Coronary artery (tissue), 2 donors: Measurements from ENCODE around the gene TUBE1.
A peak's percentile ranks its signal among the peaks of the same experiment; 100 is the strongest.

Experiments
- DNase-seq: peaks from one replicate; pipeline ENCODE4 v3.0.0-alpha.2; 2017; ENCODE audit warnings: low spot score
- H3K27ac ChIP-seq, 2 donors: fragments of 200-600 bp; sonication (generic); one replicate each; pipeline ENCODE4 v1.5.1; 2016 to 2019
- H3K4me3 ChIP-seq: fragments of 200-600 bp; sonication (generic); 2 replicates; pipeline ENCODE4 v1.5.1; 2016; ENCODE audit warnings: mild to moderate bottlenecking, moderate library complexity
- TF ChIP-seq, protein P1 (sequence below): fragments of 200-600 bp; sonication (generic); IDR thresholded peaks from one replicate; pipeline ENCODE4 v1.5.1; 2019; ENCODE audit warnings: antibody characterized with exemption

The TUBE1 gene

DNA sequence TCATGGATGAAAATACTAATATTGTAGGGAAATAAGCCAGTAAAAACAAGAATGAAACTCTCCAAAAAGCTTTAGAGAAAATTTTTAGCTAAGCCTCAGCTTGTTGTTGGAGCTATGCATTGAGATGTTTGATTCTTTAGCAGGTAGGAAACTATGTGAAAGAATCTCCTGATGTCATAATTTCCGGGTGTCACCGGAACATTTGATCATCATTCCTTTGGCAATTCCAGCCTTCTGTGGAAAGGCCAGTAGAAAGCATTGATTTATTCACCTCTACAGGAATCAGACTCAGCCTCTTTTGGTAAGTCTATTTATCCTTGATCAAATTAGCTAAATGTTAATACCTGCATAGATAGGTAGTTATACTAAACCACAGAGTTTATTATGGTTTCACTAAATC lies 9.6 kb upstream of the TUBE1 start:
- no peak overlapping the region for H3K4me3 ChIP-seq
- DNase-seq, result no peak
- TF ChIP-seq, protein P1, sequence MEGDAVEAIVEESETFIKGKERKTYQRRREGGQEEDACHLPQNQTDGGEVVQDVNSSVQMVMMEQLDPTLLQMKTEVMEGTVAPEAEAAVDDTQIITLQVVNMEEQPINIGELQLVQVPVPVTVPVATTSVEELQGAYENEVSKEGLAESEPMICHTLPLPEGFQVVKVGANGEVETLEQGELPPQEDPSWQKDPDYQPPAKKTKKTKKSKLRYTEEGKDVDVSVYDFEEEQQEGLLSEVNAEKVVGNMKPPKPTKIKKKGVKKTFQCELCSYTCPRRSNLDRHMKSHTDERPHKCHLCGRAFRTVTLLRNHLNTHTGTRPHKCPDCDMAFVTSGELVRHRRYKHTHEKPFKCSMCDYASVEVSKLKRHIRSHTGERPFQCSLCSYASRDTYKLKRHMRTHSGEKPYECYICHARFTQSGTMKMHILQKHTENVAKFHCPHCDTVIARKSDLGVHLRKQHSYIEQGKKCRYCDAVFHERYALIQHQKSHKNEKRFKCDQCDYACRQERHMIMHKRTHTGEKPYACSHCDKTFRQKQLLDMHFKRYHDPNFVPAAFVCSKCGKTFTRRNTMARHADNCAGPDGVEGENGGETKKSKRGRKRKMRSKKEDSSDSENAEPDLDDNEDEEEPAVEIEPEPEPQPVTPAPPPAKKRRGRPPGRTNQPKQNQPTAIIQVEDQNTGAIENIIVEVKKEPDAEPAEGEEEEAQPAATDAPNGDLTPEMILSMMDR, result no peak
- H3K27ac ChIP-seq, result no peak overlapping the region

DNA sequence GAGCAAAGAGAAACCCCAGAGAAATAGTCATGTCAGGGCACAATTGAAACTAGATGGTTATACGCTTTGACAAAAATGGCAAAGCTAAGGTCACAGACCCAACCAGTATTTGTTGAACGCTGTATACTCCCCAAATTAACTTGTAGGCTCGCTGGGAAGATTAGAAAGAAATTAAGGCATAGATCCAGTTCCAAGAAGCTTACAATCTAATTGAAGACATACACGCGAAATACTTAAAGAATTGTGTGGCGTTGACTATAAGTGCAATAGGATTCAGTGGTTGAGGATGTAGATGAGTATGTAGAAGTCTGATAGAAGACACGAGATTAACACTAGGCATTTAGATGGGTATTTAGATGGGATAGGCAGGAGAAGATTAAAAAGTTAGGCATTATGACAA lies 634 bp upstream of the TUBE1 start:
- peak overlapping the region; percentile 82 for H3K4me3 ChIP-seq
- no peak for DNase-seq
- peak overlapping the region; percentile 79 to 86 for H3K27ac ChIP-seq
- TF ChIP-seq, protein P1, result no peak

DNA sequence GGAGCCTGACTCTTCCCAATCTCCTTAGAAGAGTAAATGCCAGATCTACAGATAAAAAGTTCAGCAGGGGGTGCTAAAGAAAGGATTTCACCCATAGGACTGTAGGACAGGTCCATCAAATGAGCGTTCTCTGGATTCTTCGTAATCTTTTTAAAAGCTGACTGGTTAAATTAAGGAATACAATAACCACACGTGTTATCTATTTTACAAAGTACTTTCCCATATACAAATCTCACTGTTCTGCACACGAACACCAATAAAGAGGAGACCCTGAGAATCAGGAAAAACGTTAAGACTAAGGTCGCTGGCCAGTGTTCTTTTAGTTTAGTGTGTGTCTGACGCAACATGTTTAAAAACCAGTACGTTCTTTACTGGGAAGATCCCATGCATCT lies 542 bp downstream of the TUBE1 start:
- H3K4me3 ChIP-seq, result peak overlapping the region; percentile 82
- TF ChIP-seq, protein P1, result no peak
- peak overlapping the region; percentile 79 to 86 for H3K27ac ChIP-seq
- DNase-seq, result no peak

DNA sequence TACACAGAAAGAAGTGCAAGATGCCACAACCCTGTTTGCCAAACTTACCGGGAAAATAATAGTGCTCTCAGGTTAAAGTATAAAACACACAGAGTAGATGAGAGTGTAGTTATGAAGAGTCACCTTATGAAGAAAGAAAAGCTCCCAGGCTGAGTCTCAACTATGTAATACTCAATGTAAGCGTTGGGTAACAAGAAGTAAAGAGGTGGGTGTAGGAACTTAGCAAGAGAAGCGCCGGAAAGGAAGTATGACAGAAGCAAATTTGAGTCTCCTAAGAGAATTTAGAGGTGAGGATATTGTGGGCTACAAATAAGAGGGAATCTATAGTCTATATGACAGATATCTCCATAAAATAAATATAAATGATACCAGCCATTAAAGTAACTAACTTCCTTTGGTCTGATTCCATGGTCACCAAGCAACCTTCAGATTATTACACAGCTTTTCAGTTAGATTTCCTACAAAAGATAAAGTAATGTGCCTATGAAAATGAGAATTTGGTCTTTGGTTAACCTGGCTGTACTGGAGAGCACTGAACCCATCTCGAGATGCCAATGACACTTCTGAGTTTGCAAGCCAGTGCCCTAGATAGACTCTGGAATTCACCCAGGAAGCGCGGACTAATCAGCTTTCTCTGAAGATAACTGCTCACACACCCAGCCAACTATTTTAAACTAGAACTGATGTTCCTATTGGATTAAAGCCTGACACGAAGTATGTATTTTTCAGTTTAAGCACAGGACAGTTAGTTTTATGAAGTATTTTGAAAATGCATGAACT lies 1.8 kb downstream of the TUBE1 start:
- Histone ChIP-seq H3K27ac (no peak overlapping the region), H3K4me3 (no peak overlapping the region)
- no peak for DNase-seq
- TF ChIP-seq, protein P1, result no peak

DNA sequence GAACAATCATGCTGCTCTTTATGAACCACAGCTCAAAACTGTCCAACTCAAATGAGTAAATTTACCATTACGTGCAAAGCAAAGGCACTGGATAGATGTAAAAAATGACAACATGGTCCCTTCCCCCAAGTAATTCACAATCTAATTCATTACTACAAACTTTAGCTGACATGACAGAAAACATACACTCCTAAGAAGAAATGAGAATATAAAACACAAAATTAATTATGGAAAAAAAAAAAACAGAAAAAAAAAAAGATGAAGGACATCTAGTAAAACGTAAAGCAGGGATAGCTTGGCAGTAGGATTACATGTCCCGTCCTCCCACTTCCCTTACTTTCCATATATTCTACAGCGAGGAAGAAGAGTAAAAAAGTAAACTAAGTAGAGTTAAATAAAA lies 5.7 kb downstream of the TUBE1 start:
- TF ChIP-seq, protein P1, result no peak
- no peak overlapping the region for H3K4me3 ChIP-seq

DNA sequence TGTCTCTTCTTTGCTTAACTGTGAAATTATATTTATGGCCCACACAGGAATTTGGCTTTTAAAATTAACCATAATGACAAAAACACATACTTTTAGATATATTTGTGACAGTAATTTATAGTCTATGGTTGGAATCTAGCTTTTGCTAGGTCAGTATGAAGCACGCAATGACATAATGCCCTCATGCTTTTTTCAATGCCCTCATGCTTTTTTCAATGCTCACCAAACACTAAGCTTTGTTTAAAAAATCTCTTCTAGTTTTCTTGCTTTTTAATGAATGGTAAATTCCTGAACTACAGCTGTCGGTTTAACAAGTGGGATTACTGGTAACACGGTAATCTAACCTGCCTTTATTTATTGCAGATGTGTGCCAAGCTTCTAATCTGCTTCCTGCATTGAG lies 20.7 kb downstream of the TUBE1 start:
- H3K4me3 ChIP-seq, result no peak overlapping the region
- DNase-seq, result no peak
- TF ChIP-seq, protein P1, result no peak
- H3K27ac ChIP-seq, result no peak overlapping the region

More for the DNA sequence above, 5.7 kb downstream of the TUBE1 start:
- no peak for DNase-seq
- no peak overlapping the region for H3K27ac ChIP-seq

DNA sequence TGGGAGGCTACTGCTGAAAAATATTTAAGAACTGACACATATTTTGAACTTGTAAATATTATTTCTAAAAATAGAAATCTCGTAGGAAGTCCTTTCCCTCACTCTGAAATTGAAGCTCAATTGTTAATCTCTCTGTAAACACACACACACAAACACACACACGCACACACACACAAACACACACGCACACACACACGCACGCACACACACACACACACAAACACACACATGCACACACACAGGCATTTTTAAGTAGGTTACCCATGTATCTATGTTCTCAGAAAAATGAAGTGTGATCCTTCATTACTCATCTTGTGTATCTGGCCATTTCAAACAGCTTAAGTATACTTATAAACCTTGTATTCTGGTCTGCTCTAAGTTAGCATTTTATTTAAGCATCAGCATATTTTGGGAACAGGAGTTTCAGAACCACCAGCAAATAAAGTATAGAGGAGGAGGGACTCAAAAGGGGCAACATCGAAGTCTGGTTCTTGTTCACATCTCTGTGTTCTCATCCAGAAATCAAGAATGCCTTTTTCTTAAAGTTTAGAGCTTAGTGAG lies 21.8 kb downstream of the TUBE1 start:
- DNase-seq, result no peak

More for the DNA sequence above, 21.8 kb downstream of the TUBE1 start:
- Histone ChIP-seq H3K4me3 (no peak overlapping the region), H3K27ac (no peak overlapping the region)
- TF ChIP-seq, protein P1, result no peak
